ENCODE measurements around the gene NIPAL3. TPM values are rescaled to one million over a fixed set of nuclear protein-coding genes. Genes with fewer than 3 reads are reported as not detected.

NIPAL3 gene
- total RNA-seq, 1 experiment from 2014 or later: 11.2 TPM

DNA sequence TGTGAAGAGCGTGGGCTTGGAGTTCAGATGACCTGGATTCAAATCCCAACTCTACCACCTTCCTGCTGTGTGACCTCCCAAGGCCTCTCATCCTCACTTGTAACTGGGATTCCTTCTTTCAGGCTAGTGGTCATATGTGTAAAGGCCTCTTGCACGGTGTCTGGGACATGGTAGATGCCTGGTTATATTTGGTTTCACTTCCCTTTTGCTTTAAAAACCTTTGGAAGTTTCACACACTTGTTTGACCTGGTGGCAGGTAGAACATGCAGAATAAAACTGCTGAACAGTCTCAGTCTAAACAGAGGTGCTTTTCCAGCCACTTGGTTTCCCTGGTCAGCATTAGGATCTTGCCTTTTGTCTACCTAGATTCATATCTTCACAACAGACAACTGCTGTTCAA is 50.0 kb downstream of the NIPAL3 start:
- TF ChIP-seq, protein P1, sequence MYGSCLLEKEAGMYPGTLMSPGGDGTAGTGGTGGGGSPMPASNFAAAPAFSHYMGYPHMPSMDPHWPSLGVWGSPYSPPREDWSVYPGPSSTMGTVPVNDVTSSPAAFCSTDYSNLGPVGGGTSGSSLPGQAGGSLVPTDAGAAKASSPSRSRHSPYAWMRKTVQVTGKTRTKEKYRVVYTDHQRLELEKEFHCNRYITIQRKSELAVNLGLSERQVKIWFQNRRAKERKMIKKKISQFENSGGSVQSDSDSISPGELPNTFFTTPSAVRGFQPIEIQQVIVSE (CRISPR knock-in tag; IDR thresholded peaks at IDR 0.05; ENCODE audit: borderline replicate concordance): no peak
- TF ChIP-seq, protein P2, sequence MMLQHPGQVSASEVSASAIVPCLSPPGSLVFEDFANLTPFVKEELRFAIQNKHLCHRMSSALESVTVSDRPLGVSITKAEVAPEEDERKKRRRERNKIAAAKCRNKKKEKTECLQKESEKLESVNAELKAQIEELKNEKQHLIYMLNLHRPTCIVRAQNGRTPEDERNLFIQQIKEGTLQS (CRISPR knock-in tag; conservative IDR thresholded peaks at IDR 0.05): no peak
- TF ChIP-seq ZNF396 (CRISPR knock-in tag; IDR thresholded peaks at IDR 0.05; ENCODE audit: borderline replicate concordance) (no peak), NR1H2 (CRISPR knock-in tag; IDR thresholded peaks at IDR 0.05) (no peak)
- CTCF ChIA-PET: interaction anchor here (0.9 to 2.5 kb wide), 4 partner anchors 36 to 121 kb away, joined by 5 to 18 read pairs (median 11); partner anchors contain the start of genes NIPAL3 and RCAN3
- H3K9me3 Mint-ChIP-seq: peaks cover 18% of the 10 kb centered on the region
- ATAC-seq: no peak
- H3K4me3 Mint-ChIP-seq: no peak overlapping the region
- H3K4me1 Mint-ChIP-seq: peaks cover 53% of the 10 kb centered on the region
- peaks cover 22% of the 10 kb centered on the region for H3K36me3 Mint-ChIP-seq
- DNase-seq (ENCODE audit: low spot score): no peak
- peak overlapping the region; percentile 76 for H3K27ac Mint-ChIP-seq
- POLR2A ChIA-PET: interaction anchor here (1.3 kb wide), 1 partner anchor 12 kb away, joined by 4 read pairs; no protein-coding TSS in a partner anchor
- no peaks in the 10 kb centered on the region for H3K27me3 Mint-ChIP-seq (ENCODE audit: low read depth)

DNA sequence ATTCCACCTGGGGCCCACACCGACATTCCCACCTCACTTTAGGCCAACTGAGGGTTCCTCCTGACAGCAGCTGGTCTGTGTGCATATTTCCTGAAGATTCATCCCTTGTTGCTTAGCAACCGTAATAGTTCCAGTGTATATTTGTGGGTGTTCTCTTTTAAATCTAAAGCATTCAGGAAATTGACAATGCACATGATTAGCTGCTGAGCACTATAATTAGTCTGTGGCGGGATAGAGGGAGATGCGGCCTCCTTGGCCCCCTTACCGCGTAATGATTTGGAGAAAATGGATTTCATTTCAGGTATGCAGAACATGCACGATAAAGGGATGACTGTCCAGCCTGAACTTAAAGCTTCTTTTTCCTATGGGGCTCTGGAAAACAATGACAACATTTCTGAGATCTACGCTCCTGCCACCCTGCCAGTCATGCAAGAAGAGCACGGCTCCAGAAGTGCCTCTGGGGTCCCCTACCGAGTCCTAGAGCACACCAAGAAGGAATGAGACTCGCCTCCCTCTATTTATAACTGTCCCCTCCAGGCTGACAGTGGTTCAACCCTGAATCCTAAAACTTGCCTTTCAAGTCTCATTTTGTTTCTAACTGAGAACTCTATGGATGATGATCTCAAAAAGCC is 53.2 kb downstream of the NIPAL3 start:
- H3K27ac Mint-ChIP-seq: 0 out of 2 replicates have a peak overlapping the region, but pooled peaks have one; percentile 27
- no peaks in the 10 kb centered on the region for H3K27me3 Mint-ChIP-seq (ENCODE audit: low read depth)
- POLR2A ChIA-PET: no interaction called here
- ATAC-seq (no peak), DNase-seq (ENCODE audit: low spot score) (no peak)
- peaks cover 11% of the 10 kb centered on the region for H3K36me3 Mint-ChIP-seq
- peaks cover 50% of the 10 kb centered on the region for H3K4me1 Mint-ChIP-seq
- H3K9me3 Mint-ChIP-seq: peaks cover 16% of the 10 kb centered on the region
- CTCF ChIA-PET: no interaction called here
- TF ChIP-seq, protein P3, sequence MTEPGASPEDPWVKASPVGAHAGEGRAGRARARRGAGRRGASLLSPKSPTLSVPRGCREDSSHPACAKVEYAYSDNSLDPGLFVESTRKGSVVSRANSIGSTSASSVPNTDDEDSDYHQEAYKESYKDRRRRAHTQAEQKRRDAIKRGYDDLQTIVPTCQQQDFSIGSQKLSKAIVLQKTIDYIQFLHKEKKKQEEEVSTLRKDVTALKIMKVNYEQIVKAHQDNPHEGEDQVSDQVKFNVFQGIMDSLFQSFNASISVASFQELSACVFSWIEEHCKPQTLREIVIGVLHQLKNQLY (CRISPR knock-in tag; IDR thresholded peaks at IDR 0.05): no peak
- TF ChIP-seq TP53 (CRISPR knock-in tag; IDR thresholded peaks at IDR 0.05): no peak
- no peak for TF ChIP-seq ZNF232 (CRISPR knock-in tag; IDR thresholded peaks at IDR 0.05)
- TF ChIP-seq, protein P4, sequence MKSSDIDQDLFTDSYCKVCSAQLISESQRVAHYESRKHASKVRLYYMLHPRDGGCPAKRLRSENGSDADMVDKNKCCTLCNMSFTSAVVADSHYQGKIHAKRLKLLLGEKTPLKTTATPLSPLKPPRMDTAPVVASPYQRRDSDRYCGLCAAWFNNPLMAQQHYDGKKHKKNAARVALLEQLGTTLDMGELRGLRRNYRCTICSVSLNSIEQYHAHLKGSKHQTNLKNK (CRISPR knock-in tag; IDR thresholded peaks at IDR 0.05): no peak
- no peak for TF ChIP-seq KAT7 (CRISPR knock-in tag; IDR thresholded peaks at IDR 0.05; ENCODE audit: borderline replicate concordance)
- TF ChIP-seq, protein P5, sequence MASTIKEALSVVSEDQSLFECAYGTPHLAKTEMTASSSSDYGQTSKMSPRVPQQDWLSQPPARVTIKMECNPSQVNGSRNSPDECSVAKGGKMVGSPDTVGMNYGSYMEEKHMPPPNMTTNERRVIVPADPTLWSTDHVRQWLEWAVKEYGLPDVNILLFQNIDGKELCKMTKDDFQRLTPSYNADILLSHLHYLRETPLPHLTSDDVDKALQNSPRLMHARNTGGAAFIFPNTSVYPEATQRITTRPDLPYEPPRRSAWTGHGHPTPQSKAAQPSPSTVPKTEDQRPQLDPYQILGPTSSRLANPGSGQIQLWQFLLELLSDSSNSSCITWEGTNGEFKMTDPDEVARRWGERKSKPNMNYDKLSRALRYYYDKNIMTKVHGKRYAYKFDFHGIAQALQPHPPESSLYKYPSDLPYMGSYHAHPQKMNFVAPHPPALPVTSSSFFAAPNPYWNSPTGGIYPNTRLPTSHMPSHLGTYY (CRISPR knock-in tag; IDR thresholded peaks at IDR 0.05): no peak
- TF ChIP-seq, protein P6, sequence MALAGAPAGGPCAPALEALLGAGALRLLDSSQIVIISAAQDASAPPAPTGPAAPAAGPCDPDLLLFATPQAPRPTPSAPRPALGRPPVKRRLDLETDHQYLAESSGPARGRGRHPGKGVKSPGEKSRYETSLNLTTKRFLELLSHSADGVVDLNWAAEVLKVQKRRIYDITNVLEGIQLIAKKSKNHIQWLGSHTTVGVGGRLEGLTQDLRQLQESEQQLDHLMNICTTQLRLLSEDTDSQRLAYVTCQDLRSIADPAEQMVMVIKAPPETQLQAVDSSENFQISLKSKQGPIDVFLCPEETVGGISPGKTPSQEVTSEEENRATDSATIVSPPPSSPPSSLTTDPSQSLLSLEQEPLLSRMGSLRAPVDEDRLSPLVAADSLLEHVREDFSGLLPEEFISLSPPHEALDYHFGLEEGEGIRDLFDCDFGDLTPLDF (CRISPR knock-in tag; IDR thresholded peaks at IDR 0.05): no peak
- TF ChIP-seq, protein P7, sequence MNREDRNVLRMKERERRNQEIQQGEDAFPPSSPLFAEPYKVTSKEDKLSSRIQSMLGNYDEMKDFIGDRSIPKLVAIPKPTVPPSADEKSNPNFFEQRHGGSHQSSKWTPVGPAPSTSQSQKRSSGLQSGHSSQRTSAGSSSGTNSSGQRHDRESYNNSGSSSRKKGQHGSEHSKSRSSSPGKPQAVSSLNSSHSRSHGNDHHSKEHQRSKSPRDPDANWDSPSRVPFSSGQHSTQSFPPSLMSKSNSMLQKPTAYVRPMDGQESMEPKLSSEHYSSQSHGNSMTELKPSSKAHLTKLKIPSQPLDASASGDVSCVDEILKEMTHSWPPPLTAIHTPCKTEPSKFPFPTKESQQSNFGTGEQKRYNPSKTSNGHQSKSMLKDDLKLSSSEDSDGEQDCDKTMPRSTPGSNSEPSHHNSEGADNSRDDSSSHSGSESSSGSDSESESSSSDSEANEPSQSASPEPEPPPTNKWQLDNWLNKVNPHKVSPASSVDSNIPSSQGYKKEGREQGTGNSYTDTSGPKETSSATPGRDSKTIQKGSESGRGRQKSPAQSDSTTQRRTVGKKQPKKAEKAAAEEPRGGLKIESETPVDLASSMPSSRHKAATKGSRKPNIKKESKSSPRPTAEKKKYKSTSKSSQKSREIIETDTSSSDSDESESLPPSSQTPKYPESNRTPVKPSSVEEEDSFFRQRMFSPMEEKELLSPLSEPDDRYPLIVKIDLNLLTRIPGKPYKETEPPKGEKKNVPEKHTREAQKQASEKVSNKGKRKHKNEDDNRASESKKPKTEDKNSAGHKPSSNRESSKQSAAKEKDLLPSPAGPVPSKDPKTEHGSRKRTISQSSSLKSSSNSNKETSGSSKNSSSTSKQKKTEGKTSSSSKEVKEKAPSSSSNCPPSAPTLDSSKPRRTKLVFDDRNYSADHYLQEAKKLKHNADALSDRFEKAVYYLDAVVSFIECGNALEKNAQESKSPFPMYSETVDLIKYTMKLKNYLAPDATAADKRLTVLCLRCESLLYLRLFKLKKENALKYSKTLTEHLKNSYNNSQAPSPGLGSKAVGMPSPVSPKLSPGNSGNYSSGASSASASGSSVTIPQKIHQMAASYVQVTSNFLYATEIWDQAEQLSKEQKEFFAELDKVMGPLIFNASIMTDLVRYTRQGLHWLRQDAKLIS (CRISPR knock-in tag; IDR thresholded peaks at IDR 0.05; ENCODE audit: borderline replicate concordance): no peak
- no peak for TF ChIP-seq TEAD4 (CRISPR knock-in tag; IDR thresholded peaks at IDR 0.05)
- TF ChIP-seq, protein P8, sequence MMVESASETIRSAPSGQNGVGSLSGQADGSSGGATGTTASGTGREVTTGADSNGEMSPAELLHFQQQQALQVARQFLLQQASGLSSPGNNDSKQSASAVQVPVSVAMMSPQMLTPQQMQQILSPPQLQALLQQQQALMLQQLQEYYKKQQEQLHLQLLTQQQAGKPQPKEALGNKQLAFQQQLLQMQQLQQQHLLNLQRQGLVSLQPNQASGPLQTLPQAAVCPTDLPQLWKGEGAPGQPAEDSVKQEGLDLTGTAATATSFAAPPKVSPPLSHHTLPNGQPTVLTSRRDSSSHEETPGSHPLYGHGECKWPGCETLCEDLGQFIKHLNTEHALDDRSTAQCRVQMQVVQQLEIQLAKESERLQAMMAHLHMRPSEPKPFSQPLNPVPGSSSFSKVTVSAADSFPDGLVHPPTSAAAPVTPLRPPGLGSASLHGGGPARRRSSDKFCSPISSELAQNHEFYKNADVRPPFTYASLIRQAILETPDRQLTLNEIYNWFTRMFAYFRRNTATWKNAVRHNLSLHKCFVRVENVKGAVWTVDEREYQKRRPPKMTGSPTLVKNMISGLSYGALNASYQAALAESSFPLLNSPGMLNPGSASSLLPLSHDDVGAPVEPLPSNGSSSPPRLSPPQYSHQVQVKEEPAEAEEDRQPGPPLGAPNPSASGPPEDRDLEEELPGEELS (CRISPR knock-in tag; IDR thresholded peaks at IDR 0.05): no peak
- TF ChIP-seq, protein P9, sequence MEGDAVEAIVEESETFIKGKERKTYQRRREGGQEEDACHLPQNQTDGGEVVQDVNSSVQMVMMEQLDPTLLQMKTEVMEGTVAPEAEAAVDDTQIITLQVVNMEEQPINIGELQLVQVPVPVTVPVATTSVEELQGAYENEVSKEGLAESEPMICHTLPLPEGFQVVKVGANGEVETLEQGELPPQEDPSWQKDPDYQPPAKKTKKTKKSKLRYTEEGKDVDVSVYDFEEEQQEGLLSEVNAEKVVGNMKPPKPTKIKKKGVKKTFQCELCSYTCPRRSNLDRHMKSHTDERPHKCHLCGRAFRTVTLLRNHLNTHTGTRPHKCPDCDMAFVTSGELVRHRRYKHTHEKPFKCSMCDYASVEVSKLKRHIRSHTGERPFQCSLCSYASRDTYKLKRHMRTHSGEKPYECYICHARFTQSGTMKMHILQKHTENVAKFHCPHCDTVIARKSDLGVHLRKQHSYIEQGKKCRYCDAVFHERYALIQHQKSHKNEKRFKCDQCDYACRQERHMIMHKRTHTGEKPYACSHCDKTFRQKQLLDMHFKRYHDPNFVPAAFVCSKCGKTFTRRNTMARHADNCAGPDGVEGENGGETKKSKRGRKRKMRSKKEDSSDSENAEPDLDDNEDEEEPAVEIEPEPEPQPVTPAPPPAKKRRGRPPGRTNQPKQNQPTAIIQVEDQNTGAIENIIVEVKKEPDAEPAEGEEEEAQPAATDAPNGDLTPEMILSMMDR (IDR thresholded peaks at IDR 0.05): no peak
- no peak for TF ChIP-seq MXD4 (CRISPR knock-in tag; IDR thresholded peaks at IDR 0.05; ENCODE audit: borderline replicate concordance)
- TF ChIP-seq, protein P10, sequence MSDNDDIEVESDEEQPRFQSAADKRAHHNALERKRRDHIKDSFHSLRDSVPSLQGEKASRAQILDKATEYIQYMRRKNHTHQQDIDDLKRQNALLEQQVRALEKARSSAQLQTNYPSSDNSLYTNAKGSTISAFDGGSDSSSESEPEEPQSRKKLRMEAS (CRISPR knock-in tag; IDR thresholded peaks at IDR 0.05): no peak
- H3K4me3 Mint-ChIP-seq: no peak overlapping the region
